Subcutaneous abdominal adipose tissue (tissue), 5 donors: ENCODE results near the gene C11orf21.

ENCODE experiments used
- H3K27ac ChIP-seq: one replicate; pipeline ENCODE4 v1.7.0; 2013; ENCODE audit warnings: low read depth, mild to moderate bottlenecking, inconsistent platforms, low read length, moderate library complexity
- H3K27me3 ChIP-seq, 5 donors: one replicate each; pipeline ENCODE4 v1.7.0; 2013; ENCODE audit warnings: low read length in 5 of 5, inconsistent platforms in 1 of 5; ENCODE audit not compliant: control insufficient read depth in 5 of 5, insufficient read depth in 4 of 5
- H3K36me3 ChIP-seq, 5 donors: one replicate each; pipeline ENCODE4 v1.7.0; 2013; ENCODE audit warnings: low read length in 5 of 5; ENCODE audit not compliant: control insufficient read depth in 5 of 5, insufficient read depth in 5 of 5
- H3K4me1 ChIP-seq, 5 donors: one replicate each; pipeline ENCODE4 v1.7.0; 2013; ENCODE audit warnings: low read length in 5 of 5, mild to moderate bottlenecking in 3 of 5, moderate library complexity in 1 of 5; ENCODE audit not compliant: control insufficient read depth in 5 of 5, insufficient read depth in 5 of 5
- H3K4me3 ChIP-seq, 5 donors: one replicate each; pipeline ENCODE4 v1.7.0; 2013; ENCODE audit warnings: low read length in 5 of 5, low read depth in 1 of 5
- H3K9ac ChIP-seq, 5 donors: one replicate each; pipeline ENCODE4 v1.7.0; 2013; ENCODE audit warnings: low read length in 5 of 5, mild to moderate bottlenecking in 4 of 5, moderate library complexity in 3 of 5
- H3K9me3 ChIP-seq, 5 donors: one replicate each; pipeline ENCODE4 v1.7.0; 2013; ENCODE audit warnings: low read length in 5 of 5; ENCODE audit not compliant: control insufficient read depth in 5 of 5
- donor health status: healthy.
- donor health status: healthy.
- donor health status: healthy.
- donor health status: healthy.
- donor health status: healthy.

The C11orf21 gene

GRCh38 chr11:2272946-2273280 lies 28.8 kb downstream of the C11orf21 start:
- Histone ChIP-seq H3K4me1 (peaks cover under 1 to 35% (median 24%) of the 10 kb centered on the region in 5 donors), H3K9ac (no peak overlapping the region), H3K27me3 (peaks cover 23 to 37% (median 29%) of the 10 kb centered on the region in 5 donors), H3K27ac (no peak overlapping the region), H3K4me3 (no peak overlapping the region), H3K36me3 (no peaks in the 10 kb centered on the region), H3K9me3 (no peaks in the 10 kb centered on the region)

GRCh38 chr11:2272228-2272945 lies 29.3 kb downstream of the C11orf21 start:
- no peak overlapping the region for H3K27ac ChIP-seq
- H3K4me1 ChIP-seq, result peaks cover 0 to 32% (median 18%) of the 10 kb centered on the region in 5 donors
- H3K4me3 ChIP-seq, result no peak overlapping the region
- H3K9ac ChIP-seq, result no peak overlapping the region
- peaks cover 23 to 39% (median 30%) of the 10 kb centered on the region in 5 donors for H3K27me3 ChIP-seq
- H3K9me3 ChIP-seq, result no peaks in the 10 kb centered on the region
- no peaks in the 10 kb centered on the region for H3K36me3 ChIP-seq

GRCh38 chr11:2271327-2272227 lies 30.1 kb downstream of the C11orf21 start:
- Histone ChIP-seq H3K4me3 (peak overlapping the region in 1 of 5 donors; percentile 63), H3K27me3 (peaks cover 23 to 39% (median 30%) of the 10 kb centered on the region in 5 donors), H3K36me3 (no peaks in the 10 kb centered on the region), H3K9ac (no peak overlapping the region), H3K4me1 (peaks cover 0 to 27% (median 15%) of the 10 kb centered on the region in 5 donors), H3K27ac (no peak overlapping the region), H3K9me3 (no peaks in the 10 kb centered on the region)

GRCh38 chr11:2271077-2271326 lies 30.7 kb downstream of the C11orf21 start:
- Histone ChIP-seq H3K9ac (no peak overlapping the region), H3K27ac (no peak overlapping the region), H3K9me3 (no peaks in the 10 kb centered on the region), H3K4me1 (peaks cover 0 to 30% (median 16%) of the 10 kb centered on the region in 5 donors), H3K4me3 (peak overlapping the region in 2 of 5 donors; percentile 18 to 63), H3K27me3 (peaks cover 23 to 39% (median 30%) of the 10 kb centered on the region in 5 donors), H3K36me3 (no peaks in the 10 kb centered on the region)

GRCh38 chr11:2270322-2271076 lies 31.2 kb downstream of the C11orf21 start, which contains the start of gene ASCL2:
Gene ASCL2, minus strand, starts transcription at chr11:2270588. Its CDS starts 256 bp downstream, at chr11:2270332.
- Histone ChIP-seq H3K9ac (peak within 1 kb of the TSS in 1 of 5 donors; percentile 26), H3K4me1 (peaks cover 1 to 35% (median 17%) of the 10 kb centered on the region in 5 donors), H3K4me3 (peak within 1 kb of the TSS in 4 of 5 donors; percentile 47 to 63 (median 52)), H3K27ac (no peak within 1 kb of the TSS), H3K9me3 (no peaks in the 10 kb centered on the region), H3K36me3 (no peaks in the 10 kb centered on the region), H3K27me3 (peaks cover 23 to 39% (median 30%) of the 10 kb centered on the region in 5 donors)

- Histone ChIP-seq H3K36me3 (no peaks in the 10 kb centered on the region), H3K27ac (no peak overlapping the region), H3K9ac (no peak overlapping the region), H3K4me1 (peaks cover 1 to 39% (median 17%) of the 10 kb centered on the region in 5 donors), H3K27me3 (peaks cover 23 to 39% (median 30%) of the 10 kb centered on the region in 5 donors), H3K9me3 (no peaks in the 10 kb centered on the region), H3K4me3 (peak overlapping the region in 4 of 5 donors; percentile 27 to 63 (median 52))
Measured at GRCh38 chr11:2269601-2270321, 32.0 kb downstream of the C11orf21 start.

GRCh38 chr11:2268729-2269600 lies 32.8 kb downstream of the C11orf21 start:
- Histone ChIP-seq H3K36me3 (no peaks in the 10 kb centered on the region), H3K4me3 (peak overlapping the region in 4 of 5 donors; percentile 28 to 63 (median 48)), H3K27ac (no peak overlapping the region), H3K9ac (peak overlapping the region in 1 of 5 donors; percentile 26), H3K27me3 (peaks cover 23 to 39% (median 30%) of the 10 kb centered on the region in 5 donors), H3K9me3 (no peaks in the 10 kb centered on the region), H3K4me1 (peaks cover 1 to 39% (median 17%) of the 10 kb centered on the region in 5 donors)

- no peak overlapping the region for H3K9ac ChIP-seq
- H3K36me3 ChIP-seq, result no peaks in the 10 kb centered on the region
- peaks cover 23 to 39% (median 30%) of the 10 kb centered on the region in 5 donors for H3K27me3 ChIP-seq
- peaks cover 1 to 39% (median 17%) of the 10 kb centered on the region in 5 donors for H3K4me1 ChIP-seq
- H3K27ac ChIP-seq, result no peak overlapping the region
- no peak overlapping the region for H3K4me3 ChIP-seq
- no peaks in the 10 kb centered on the region for H3K9me3 ChIP-seq
Measured at GRCh38 chr11:2267851-2268728, 33.6 kb downstream of the C11orf21 start.
